OCI-LY1 (cell line): Measurements from ENCODE around the gene GNAS-AS1.
A peak's percentile ranks its signal among the peaks of the same experiment; 100 is the strongest.

Experiments used
- H2AFZ ChIP-seq: fragments of 200-600 bp; sonication (generic), shearing (Covaris generic); 2 replicates; pipeline ENCODE4 v1.6.0; 2014; ENCODE audit warnings: antibody characterized with exemption, mild to moderate bottlenecking, low read length
- H3F3A ChIP-seq: fragments of 200-600 bp; sonication (generic), shearing (Covaris generic); 2 replicates; pipeline ENCODE4 v1.6.0; 2014; ENCODE audit warnings: mild to moderate bottlenecking, antibody characterized with exemption, low read length, moderate library complexity; ENCODE audit not compliant: insufficient read depth
- H3K27ac ChIP-seq: fragments of 200-600 bp; sonication (generic); 2 replicates; pipeline ENCODE4 v1.5.1; 2014; ENCODE audit warnings: low read length, mixed run types, mild to moderate bottlenecking, low read depth; ENCODE audit not compliant: poor library complexity, severe bottlenecking
- H3K27me3 ChIP-seq: fragments of 200-600 bp; sonication (generic); 2 replicates; pipeline ENCODE4 v1.6.0; 2014; ENCODE audit warnings: antibody characterized with exemption, mild to moderate bottlenecking, low read length, moderate library complexity; ENCODE audit not compliant: insufficient read depth
- H3K36me3 ChIP-seq: fragments of 200-600 bp; sonication (generic); 2 replicates; pipeline ENCODE4 v1.6.1; 2014; ENCODE audit warnings: mild to moderate bottlenecking, antibody characterized with exemption, low read length, moderate library complexity, mixed read lengths; ENCODE audit not compliant: insufficient read depth
- H3K4me1 ChIP-seq: fragments of 200-600 bp; sonication (generic); 2 replicates; pipeline ENCODE4 v1.5.1; 2014; ENCODE audit warnings: mild to moderate bottlenecking, low read length, moderate library complexity; ENCODE audit not compliant: insufficient read depth, severe bottlenecking
- H3K4me2 ChIP-seq: fragments of 200-600 bp; sonication (generic), shearing (Covaris generic); 2 replicates; pipeline ENCODE4 v1.6.1; 2014; ENCODE audit warnings: low read length
- H3K4me3 ChIP-seq: fragments of 200-600 bp; sonication (generic); 2 replicates; pipeline ENCODE4 v1.5.1; 2014; ENCODE audit warnings: low read length, low read depth, mild to moderate bottlenecking, mixed read lengths; ENCODE audit not compliant: poor library complexity, severe bottlenecking
- H3K79me2 ChIP-seq: fragments of 200-600 bp; shearing (Covaris generic); 2 replicates; pipeline ENCODE4 v1.6.1; 2016; ENCODE audit warnings: mixed run types, low read length, mixed read lengths; ENCODE audit not compliant: insufficient read depth
- H3K9ac ChIP-seq: fragments of 200-600 bp; sonication (generic), shearing (Covaris generic); 2 replicates; pipeline ENCODE4 v1.6.1; 2014; ENCODE audit warnings: mild to moderate bottlenecking, low read length, mixed read lengths
- H3K9me2 ChIP-seq: fragments of 200-600 bp; sonication (generic), shearing (Covaris generic); 2 replicates; pipeline ENCODE4 v1.6.1; 2014; ENCODE audit warnings: low read depth, mild to moderate bottlenecking, low read length, mixed read lengths
- H3K9me3 ChIP-seq: fragments of 200-600 bp; shearing (Covaris generic); 2 replicates; pipeline ENCODE4 v1.6.1; 2014; ENCODE audit warnings: low read length, mixed read lengths
- H4K20me1 ChIP-seq: fragments of 200-600 bp; sonication (generic), shearing (Covaris generic); 2 replicates; pipeline ENCODE4 v1.6.0; 2016; ENCODE audit warnings: mild to moderate bottlenecking, low read length; ENCODE audit not compliant: insufficient read depth
- EZH2 ChIP-seq: fragments of 200-600 bp; sonication (generic), shearing (Covaris generic); IDR thresholded peaks from 2 replicates; pipeline ENCODE4 v1.8.0; 2017; ENCODE audit warnings: borderline replicate concordance, mixed run types, mild to moderate bottlenecking, antibody characterized with exemption, low read length, moderate library complexity, mixed read lengths
- TF ChIP-seq, protein P1 (sequence below): fragments of 200-600 bp; sonication (generic), shearing (Covaris generic); IDR thresholded peaks from 2 replicates; pipeline ENCODE4 v1.5.1; 2017; ENCODE audit warnings: mild to moderate bottlenecking, antibody characterized with exemption, low read length, moderate library complexity, mixed read lengths

GNAS-AS1 gene

DNA sequence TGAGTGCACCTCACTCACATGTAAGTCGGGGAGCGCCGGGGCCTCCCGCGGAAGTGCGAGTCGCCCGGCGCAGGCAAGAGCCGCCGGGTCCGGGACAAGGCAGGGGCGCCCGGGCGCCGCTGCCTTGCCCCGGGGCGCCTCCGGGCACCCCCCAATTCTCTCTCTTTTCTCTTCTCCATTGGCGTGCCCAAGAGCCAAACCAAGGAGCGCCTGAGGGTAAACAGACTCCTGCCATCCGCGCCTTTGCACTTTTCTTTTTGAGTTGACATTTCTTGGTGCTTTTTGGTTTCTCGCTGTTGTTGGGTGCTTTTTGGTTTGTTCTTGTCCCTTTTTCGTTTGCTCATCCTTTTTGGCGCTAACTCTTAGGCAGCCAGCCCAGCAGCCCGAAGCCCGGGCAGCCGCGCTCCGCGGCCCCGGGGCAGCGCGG is 38.6 kb upstream of the GNAS-AS1 start:
- Histone ChIP-seq H3K27me3 (no peaks in the 10 kb centered on the region), H3K36me3 (no peaks in the 10 kb centered on the region), H3K9me3 (no peaks in the 10 kb centered on the region), H3K27ac (peak overlapping the region; percentile 21), H3K4me1 (peaks cover 27% of the 10 kb centered on the region), H3K79me2 (peaks cover 22% of the 10 kb centered on the region), H3K4me2 (peak overlapping the region; percentile 91), H3K9ac (peak overlapping the region; percentile 81), H3K4me3 (peak overlapping the region; percentile 69), H3K9me2 (no peaks in the 10 kb centered on the region), H3F3A (0 out of 2 replicates have a peak, but pooled peaks cover 4% of the 10 kb centered on the region), H2AFZ (no peak overlapping the region), H4K20me1 (no peaks in the 10 kb centered on the region)
- TF ChIP-seq, protein P1, sequence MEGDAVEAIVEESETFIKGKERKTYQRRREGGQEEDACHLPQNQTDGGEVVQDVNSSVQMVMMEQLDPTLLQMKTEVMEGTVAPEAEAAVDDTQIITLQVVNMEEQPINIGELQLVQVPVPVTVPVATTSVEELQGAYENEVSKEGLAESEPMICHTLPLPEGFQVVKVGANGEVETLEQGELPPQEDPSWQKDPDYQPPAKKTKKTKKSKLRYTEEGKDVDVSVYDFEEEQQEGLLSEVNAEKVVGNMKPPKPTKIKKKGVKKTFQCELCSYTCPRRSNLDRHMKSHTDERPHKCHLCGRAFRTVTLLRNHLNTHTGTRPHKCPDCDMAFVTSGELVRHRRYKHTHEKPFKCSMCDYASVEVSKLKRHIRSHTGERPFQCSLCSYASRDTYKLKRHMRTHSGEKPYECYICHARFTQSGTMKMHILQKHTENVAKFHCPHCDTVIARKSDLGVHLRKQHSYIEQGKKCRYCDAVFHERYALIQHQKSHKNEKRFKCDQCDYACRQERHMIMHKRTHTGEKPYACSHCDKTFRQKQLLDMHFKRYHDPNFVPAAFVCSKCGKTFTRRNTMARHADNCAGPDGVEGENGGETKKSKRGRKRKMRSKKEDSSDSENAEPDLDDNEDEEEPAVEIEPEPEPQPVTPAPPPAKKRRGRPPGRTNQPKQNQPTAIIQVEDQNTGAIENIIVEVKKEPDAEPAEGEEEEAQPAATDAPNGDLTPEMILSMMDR = no peak
- no peak for TF ChIP-seq EZH2

- Histone ChIP-seq H3K4me1 (peaks cover 21% of the 10 kb centered on the region), H3K27me3 (no peaks in the 10 kb centered on the region), H3F3A (0 out of 2 replicates have a peak, but pooled peaks cover 4% of the 10 kb centered on the region), H3K9me3 (no peaks in the 10 kb centered on the region), H3K4me2 (peak overlapping the region; percentile 91), H3K9ac (peak overlapping the region; percentile 90), H4K20me1 (no peaks in the 10 kb centered on the region), H3K4me3 (peak overlapping the region; percentile 90), H3K27ac (peak overlapping the region; percentile 21), H3K79me2 (peaks cover 16% of the 10 kb centered on the region), H3K9me2 (no peaks in the 10 kb centered on the region), H2AFZ (no peak overlapping the region), H3K36me3 (no peaks in the 10 kb centered on the region)
- TF ChIP-seq EZH2 = no peak
- TF ChIP-seq, protein P1 = no peak
Measured at GRCh38 chr20:58888521-58889333, 38.0 kb upstream of the GNAS-AS1 start.

DNA sequence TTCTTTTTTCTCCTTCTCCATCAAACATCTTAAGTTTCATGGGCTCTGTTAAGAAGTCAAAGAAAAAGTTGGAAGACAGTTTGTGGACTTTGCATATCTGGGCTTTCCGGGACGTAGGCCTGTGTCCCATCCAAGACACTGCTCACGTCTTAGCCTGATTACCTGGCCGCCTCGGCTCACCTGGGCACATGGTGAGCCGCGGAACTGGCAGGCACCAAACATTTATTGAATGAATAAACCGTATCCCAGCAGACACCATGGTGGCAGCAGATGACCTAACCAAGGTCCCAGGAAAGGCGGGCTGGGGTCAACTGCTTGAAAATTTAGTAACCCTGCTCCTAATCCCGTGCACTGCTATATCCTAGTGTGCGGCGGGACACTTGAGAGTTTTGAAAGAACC is 37.4 kb upstream of the GNAS-AS1 start:
- Histone ChIP-seq H3K27ac (no peak overlapping the region), H3K4me1 (peaks cover 15% of the 10 kb centered on the region), H3K36me3 (no peaks in the 10 kb centered on the region), H3K9me2 (no peaks in the 10 kb centered on the region), H3K9me3 (no peaks in the 10 kb centered on the region), H3K4me2 (peak overlapping the region; percentile 69), H2AFZ (no peak overlapping the region), H3K79me2 (peaks cover 9% of the 10 kb centered on the region), H3K27me3 (no peaks in the 10 kb centered on the region), H4K20me1 (no peaks in the 10 kb centered on the region), H3K9ac (peak overlapping the region; percentile 90), H3K4me3 (peak overlapping the region; percentile 90), H3F3A (0 out of 2 replicates have a peak, but pooled peaks cover 4% of the 10 kb centered on the region)
- TF ChIP-seq, protein P1 = no peak
- TF ChIP-seq EZH2 = no peak
